Measurements from ENCODE around the gene CXCL10. TPM values are rescaled to one million over a fixed set of nuclear protein-coding genes. Genes with fewer than 3 reads are reported as not detected.

Gene CXCL10
- total RNA-seq = 1 to 10 TPM in 5 of 6 donors, under 1 TPM in 1; 0.46 to 7.3 (median 3.1) TPM

DNA sequence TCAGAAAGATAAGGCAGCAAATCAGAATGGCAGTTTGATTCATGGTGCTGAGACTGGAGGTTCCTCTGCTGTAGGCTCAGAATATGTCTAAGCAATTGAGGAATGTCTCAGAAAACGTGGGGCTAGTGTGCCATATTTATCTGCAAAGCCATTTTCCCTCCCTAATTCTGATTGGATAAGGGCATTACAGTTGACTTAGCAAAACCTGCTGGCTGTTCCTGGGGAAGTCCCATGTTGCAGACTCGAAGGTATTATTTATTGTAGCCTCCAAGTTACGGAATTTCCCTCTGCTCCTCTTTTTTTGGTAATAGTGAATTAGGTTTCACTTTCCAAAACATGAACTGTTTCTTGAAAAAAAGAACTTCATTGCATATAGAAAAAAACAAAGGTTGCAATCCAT, at the start of gene CXCL10:
Gene CXCL10, minus strand, starts transcription at position 109 of the 400 bp plus-strand sequence. Its CDS starts 66 bp downstream, at position 43.
- TF ChIP-seq, protein P1, sequence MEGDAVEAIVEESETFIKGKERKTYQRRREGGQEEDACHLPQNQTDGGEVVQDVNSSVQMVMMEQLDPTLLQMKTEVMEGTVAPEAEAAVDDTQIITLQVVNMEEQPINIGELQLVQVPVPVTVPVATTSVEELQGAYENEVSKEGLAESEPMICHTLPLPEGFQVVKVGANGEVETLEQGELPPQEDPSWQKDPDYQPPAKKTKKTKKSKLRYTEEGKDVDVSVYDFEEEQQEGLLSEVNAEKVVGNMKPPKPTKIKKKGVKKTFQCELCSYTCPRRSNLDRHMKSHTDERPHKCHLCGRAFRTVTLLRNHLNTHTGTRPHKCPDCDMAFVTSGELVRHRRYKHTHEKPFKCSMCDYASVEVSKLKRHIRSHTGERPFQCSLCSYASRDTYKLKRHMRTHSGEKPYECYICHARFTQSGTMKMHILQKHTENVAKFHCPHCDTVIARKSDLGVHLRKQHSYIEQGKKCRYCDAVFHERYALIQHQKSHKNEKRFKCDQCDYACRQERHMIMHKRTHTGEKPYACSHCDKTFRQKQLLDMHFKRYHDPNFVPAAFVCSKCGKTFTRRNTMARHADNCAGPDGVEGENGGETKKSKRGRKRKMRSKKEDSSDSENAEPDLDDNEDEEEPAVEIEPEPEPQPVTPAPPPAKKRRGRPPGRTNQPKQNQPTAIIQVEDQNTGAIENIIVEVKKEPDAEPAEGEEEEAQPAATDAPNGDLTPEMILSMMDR (IDR thresholded peaks at IDR 0.05) = no peak
- TF ChIP-seq POLR2A (IDR thresholded peaks at IDR 0.05) = no peak
- DNase-seq = no peak
- Histone ChIP-seq H3K36me3 (no peaks in the 10 kb centered on the region), H3K27ac (no peak within 1 kb of the TSS), H3K9me3 (no peaks in the 10 kb centered on the region), H3K27me3 (no peaks in the 10 kb centered on the region), H3K4me3 (no peak within 1 kb of the TSS), H3K4me1 (peaks cover 0 to 10% (median 4%) of the 10 kb centered on the region in 4 donors)
- WGBS, 2 donors = 6% methylated on average over 3 of the region's 3 CpGs
- ATAC-seq (ENCODE audit: low FRiP score in 2 of 2) = no peak

DNA sequence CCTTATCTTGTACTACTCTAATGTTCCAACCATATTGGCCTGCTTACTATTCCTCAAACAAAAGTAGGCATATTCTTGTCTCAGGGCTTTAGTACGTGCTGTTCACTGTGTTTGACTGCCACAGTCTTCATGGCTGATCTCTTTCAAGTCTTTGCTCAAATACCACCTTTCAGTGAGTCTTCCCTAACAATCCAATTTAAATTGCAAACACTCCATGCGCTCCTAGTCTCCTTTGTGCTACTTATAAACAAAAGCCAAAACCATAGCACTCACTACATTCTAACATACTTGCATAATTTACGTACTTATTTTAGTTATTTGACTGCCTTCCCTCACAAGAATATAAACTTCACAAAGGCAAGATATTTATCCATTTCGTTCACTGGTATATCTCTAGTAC, 49.5 kb upstream of the CXCL10 start:
- H3K4me1 ChIP-seq = no peaks in the 10 kb centered on the region
- H3K36me3 ChIP-seq = no peaks in the 10 kb centered on the region
- no peak for TF ChIP-seq POLR2A (IDR thresholded peaks at IDR 0.05)
- TF ChIP-seq, protein P1 (IDR thresholded peaks at IDR 0.05) = no peak
- TF ChIP-seq EP300 (IDR thresholded peaks at IDR 0.05) = no peak
- no peak for TF ChIP-seq POLR2AphosphoS5 (IDR thresholded peaks at IDR 0.05)
- 83 to 86% methylated on average over 4 of the region's 4 CpGs for WGBS, 2 donors
- H3K4me3 ChIP-seq = no peak overlapping the region
- no peak overlapping the region for H3K27ac ChIP-seq
- DNase-seq = no peak
- H3K27me3 ChIP-seq = no peaks in the 10 kb centered on the region
- no peaks in the 10 kb centered on the region for H3K9me3 ChIP-seq
- ATAC-seq (ENCODE audit: low FRiP score in 2 of 2) = no peak

DNA sequence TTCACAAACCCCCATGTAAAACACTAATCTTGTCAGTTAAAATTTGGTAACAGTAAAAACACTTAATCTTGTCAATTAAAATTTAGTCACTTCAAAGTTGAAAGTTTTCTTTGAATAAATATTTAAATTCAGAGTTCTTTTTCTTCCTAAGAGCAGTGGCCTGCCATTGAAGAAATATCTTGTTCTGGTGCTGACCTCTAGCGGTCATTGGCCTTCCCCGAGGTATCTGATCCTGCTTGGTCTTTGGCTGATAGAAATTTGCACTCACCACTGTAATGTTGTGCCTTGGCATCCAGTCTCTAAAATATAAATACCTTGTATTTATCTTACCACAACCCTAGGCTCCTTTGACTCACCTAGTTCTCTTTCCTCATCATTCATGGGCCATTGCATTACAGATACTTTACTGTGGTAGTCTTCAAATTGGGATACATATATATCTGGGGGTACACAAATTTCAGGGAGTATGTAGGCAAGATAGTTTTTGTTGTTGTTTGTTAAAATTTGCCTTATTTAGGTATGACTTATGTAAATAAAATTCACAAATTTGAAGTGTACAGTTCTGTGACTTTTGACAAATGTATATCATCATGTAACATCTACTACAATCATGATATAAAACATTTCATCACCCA, 44.5 kb upstream of the CXCL10 start:
- no peak for TF ChIP-seq EP300 (IDR thresholded peaks at IDR 0.05)
- TF ChIP-seq, protein P1 (IDR thresholded peaks at IDR 0.05) = peak; percentile 47 to 82 (median 70)
- no peak overlapping the region for H3K4me3 ChIP-seq
- DNase-seq (peak in 1 of 2 donors; percentile 69), ATAC-seq (ENCODE audit: low FRiP score in 2 of 2) (peak; percentile 73 to 91)
- 0% methylated on average over 2 of the region's 2 CpGs for WGBS, 2 donors
- no peak overlapping the region for H3K27ac ChIP-seq
- H3K4me1 ChIP-seq = no peaks in the 10 kb centered on the region
- no peaks in the 10 kb centered on the region for H3K27me3 ChIP-seq
- no peaks in the 10 kb centered on the region for H3K9me3 ChIP-seq
- no peaks in the 10 kb centered on the region for H3K36me3 ChIP-seq

DNA sequence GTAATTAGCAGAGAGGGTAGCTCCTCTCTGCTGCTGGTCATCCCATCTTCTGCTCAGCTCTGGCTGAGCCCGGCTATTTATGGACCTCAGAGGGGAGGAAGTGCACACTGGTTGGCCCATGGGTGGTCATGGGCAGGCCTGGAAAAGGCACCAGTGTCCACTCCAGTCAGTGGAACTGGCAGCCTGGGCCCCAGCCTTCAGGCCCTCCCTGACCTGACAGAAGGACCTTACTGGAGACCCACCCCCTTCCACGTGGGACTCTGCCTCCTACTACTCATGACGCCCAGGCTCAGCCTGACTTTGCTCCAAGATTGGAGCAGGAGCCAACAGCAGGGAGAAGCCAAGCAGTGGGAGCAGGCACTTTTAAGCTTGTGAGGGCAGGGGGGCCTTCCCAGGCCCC, 43.2 kb upstream of the CXCL10 start:
- no peaks in the 10 kb centered on the region for H3K27me3 ChIP-seq
- TF ChIP-seq, protein P1 (IDR thresholded peaks at IDR 0.05) = no peak
- no peak for TF ChIP-seq POLR2AphosphoS5 (IDR thresholded peaks at IDR 0.05)
- TF ChIP-seq EP300 (IDR thresholded peaks at IDR 0.05) = no peak
- no peak for TF ChIP-seq POLR2A (IDR thresholded peaks at IDR 0.05)
- DNase-seq = no peak
- H3K36me3 ChIP-seq = no peaks in the 10 kb centered on the region
- 83 to 100% methylated on average over 1 to 3 of the region's 3 CpGs for WGBS, 2 donors
- H3K4me1 ChIP-seq = no peaks in the 10 kb centered on the region
- H3K27ac ChIP-seq = no peak overlapping the region
- no peak for ATAC-seq (ENCODE audit: low FRiP score in 2 of 2)
- no peaks in the 10 kb centered on the region for H3K9me3 ChIP-seq
- no peak overlapping the region for H3K4me3 ChIP-seq

DNA sequence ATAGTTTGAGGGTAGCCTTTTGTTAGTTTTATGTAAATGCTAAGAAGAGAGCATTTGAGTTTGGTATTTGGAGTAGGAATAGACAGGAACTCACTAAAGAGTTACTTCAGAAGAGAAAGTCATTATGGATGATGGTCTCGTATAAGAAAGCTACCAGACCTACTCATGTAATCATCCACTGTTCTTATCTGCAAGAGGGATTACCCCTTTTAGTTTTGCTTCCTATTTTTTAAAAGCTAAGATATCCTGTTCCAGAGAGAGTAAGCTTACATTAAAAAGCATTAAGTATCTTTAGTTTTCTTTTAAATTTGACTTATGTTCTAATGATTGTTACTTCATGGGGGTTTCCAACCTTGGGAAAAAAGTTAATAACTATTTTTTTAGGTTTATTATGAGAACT, 38.7 kb upstream of the CXCL10 start:
- Histone ChIP-seq H3K4me1 (no peaks in the 10 kb centered on the region), H3K27ac (no peak overlapping the region), H3K9me3 (no peaks in the 10 kb centered on the region), H3K36me3 (no peaks in the 10 kb centered on the region), H3K4me3 (no peak overlapping the region), H3K27me3 (no peaks in the 10 kb centered on the region)
- TF ChIP-seq POLR2AphosphoS5 (IDR thresholded peaks at IDR 0.05) = no peak
- no peak for TF ChIP-seq POLR2A (IDR thresholded peaks at IDR 0.05)
- TF ChIP-seq EP300 (IDR thresholded peaks at IDR 0.05) = no peak
- TF ChIP-seq, protein P1 (IDR thresholded peaks at IDR 0.05) = no peak
- 25 to 56% methylated on average over 1 of the region's 1 CpG for WGBS, 2 donors
- DNase-seq (no peak), ATAC-seq (ENCODE audit: low FRiP score in 2 of 2) (no peak)
